Measurements from ENCODE around the gene HOMER2. TPM values are rescaled to one million over a fixed set of nuclear protein-coding genes. Genes with fewer than 3 reads are reported as not detected.
"Not testable (repeated sequence)": the region's sequence is repeated elsewhere in the genome, so short reads cannot be mapped to it uniquely, and the experiment has no call there.

The HOMER2 gene
- total RNA-seq, 1 experiment from 2014 or later = 22.6 TPM

GRCh38 chr15:82942691-82943090 is 9.8 kb downstream of the HOMER2 start:
- CTCF ChIA-PET = no interaction called here
- ATAC-seq (peak; percentile 99), DNase-seq (peak; percentile 99)
- H3K36me3 ChIP-seq (ENCODE audit: low read depth, low read length) = no peaks in the 10 kb centered on the region
- TF ChIP-seq EZH2 (IDR thresholded peaks at IDR 0.05; ENCODE audit: low read length, unreplicated experiment) (no peak), CTCF (conservative IDR thresholded peaks at IDR 0.05; ENCODE audit: low read depth, low read length) (no peak), EZH2phosphoT487 (IDR thresholded peaks at IDR 0.05; ENCODE audit: borderline replicate concordance, low read length) (no peak)
- no peaks in the 10 kb centered on the region for H3K27me3 ChIP-seq (ENCODE audit: low read length)
- no peak overlapping the region for H3K4me3 ChIP-seq (ENCODE audit: low read length)
- H4K20me1 ChIP-seq (ENCODE audit: low read length) = no peaks in the 10 kb centered on the region
- intact Hi-C loops (cut with micrococcal nuclease) = no loop called here
- BruUV-seq (replicated peaks) = no TSS peak
- H3K4me2 ChIP-seq (ENCODE audit: low read length) = peak overlapping the region; percentile 67
- peaks cover 25% of the 10 kb centered on the region for H3K4me1 ChIP-seq (ENCODE audit: insufficient read depth, low read length)
- no peaks in the 10 kb centered on the region for H3K9me3 ChIP-seq (ENCODE audit: low read length)
- no peak overlapping the region for H3K9ac ChIP-seq (ENCODE audit: low read length)
- POLR2A ChIA-PET (ENCODE audit: unreplicated experiment) = no interaction called here
- H3K27ac ChIP-seq (ENCODE audit: low read length) = peak overlapping the region; percentile 73
- H2AFZ ChIP-seq (ENCODE audit: low read length) = no peak overlapping the region
- peaks cover 3% of the 10 kb centered on the region for H3F3A ChIP-seq (ENCODE audit: low read length, unreplicated experiment)
- H3K79me2 ChIP-seq (ENCODE audit: low read length) = peaks cover 25% of the 10 kb centered on the region; the same call in 1 of the 2 replicates
- no peaks in the 10 kb centered on the region for H3K9me2 ChIP-seq (replicated peaks; ENCODE audit: low read length)

- BruUV-seq (replicated peaks); H3F3A ChIP-seq (ENCODE audit: low read length, unreplicated experiment); H3K9ac ChIP-seq (ENCODE audit: low read length); CTCF ChIA-PET; H3K4me2 ChIP-seq (ENCODE audit: low read length); POLR2A ChIA-PET (ENCODE audit: unreplicated experiment); H4K20me1 ChIP-seq (ENCODE audit: low read length); H3K27me3 ChIP-seq (ENCODE audit: low read length); DNase-seq; H3K27ac ChIP-seq (ENCODE audit: low read length); H3K9me3 ChIP-seq (ENCODE audit: low read length); H3K9me2 ChIP-seq (replicated peaks; ENCODE audit: low read length); intact Hi-C loops (cut with micrococcal nuclease); H3K36me3 ChIP-seq (ENCODE audit: low read depth, low read length); H3K4me3 ChIP-seq (ENCODE audit: low read length); ATAC-seq; H2AFZ ChIP-seq (ENCODE audit: low read length): not testable (repeated sequence)
- peaks cover 42% of the 10 kb centered on the region for H3K4me1 ChIP-seq (ENCODE audit: insufficient read depth, low read length)
- H3K79me2 ChIP-seq (ENCODE audit: low read length) = peaks cover 18% of the 10 kb centered on the region; the same call in 1 of the 2 replicates
Observed at GRCh38 chr15:82939678-82940077, 12.8 kb downstream of the HOMER2 start.

- Histone ChIP-seq H3K79me2 (ENCODE audit: low read length) (peaks cover 10% of the 10 kb centered on the region; the same call in 1 of the 2 replicates), H3K27me3 (ENCODE audit: low read length) (no peaks in the 10 kb centered on the region), H3K4me3 (ENCODE audit: low read length) (no peak overlapping the region), H3F3A (ENCODE audit: low read length, unreplicated experiment) (peaks cover 3% of the 10 kb centered on the region), H3K4me1 (ENCODE audit: insufficient read depth, low read length) (peaks cover 43% of the 10 kb centered on the region), H3K9ac (ENCODE audit: low read length) (peak overlapping the region; percentile 16; the same call in 1 of the 2 replicates), H3K9me3 (ENCODE audit: low read length) (no peaks in the 10 kb centered on the region), H4K20me1 (ENCODE audit: low read length) (no peaks in the 10 kb centered on the region), H3K9me2 (replicated peaks; ENCODE audit: low read length) (no peaks in the 10 kb centered on the region), H3K4me2 (ENCODE audit: low read length) (peak overlapping the region; percentile 32; the same call in 1 of the 2 replicates), H2AFZ (ENCODE audit: low read length) (no peak overlapping the region), H3K36me3 (ENCODE audit: low read depth, low read length) (no peaks in the 10 kb centered on the region), H3K27ac (ENCODE audit: low read length) (peak overlapping the region; percentile 76)
- DNase-seq (no peak), ATAC-seq (no peak)
- BruUV-seq (replicated peaks) = no TSS peak
- POLR2A ChIA-PET (ENCODE audit: unreplicated experiment) = no interaction called here
- intact Hi-C loops (cut with micrococcal nuclease) = no loop called here
- CTCF ChIA-PET = no interaction called here
- TF ChIP-seq EZH2 (IDR thresholded peaks at IDR 0.05; ENCODE audit: low read length, unreplicated experiment) (no peak), EZH2phosphoT487 (IDR thresholded peaks at IDR 0.05; ENCODE audit: borderline replicate concordance, low read length) (no peak), CTCF (conservative IDR thresholded peaks at IDR 0.05; ENCODE audit: low read depth, low read length) (no peak)
Observed at GRCh38 chr15:82937712-82938058, 14.8 kb downstream of the HOMER2 start.

Data from PC-3 (cell line).